SK-N-SH treated with all-trans-retinoic acid at 6 μM for 48 hours (cell line): ENCODE measurements around the gene KRABD2.
"Not testable (repeated sequence)": the region's sequence is repeated elsewhere in the genome, so short reads cannot be mapped to it uniquely, and the experiment has no call there.

ENCODE experiments used
- CSDC2 ChIP-seq: fragments of 250-450 bp; sonication (Bioruptor Pico); IDR thresholded peaks from 2 replicates; pipeline ENCODE4 v1.5.0; 2020; ENCODE audit warnings: mild to moderate bottlenecking, moderate library complexity
- ESRRG ChIP-seq: fragments of 250-450 bp; sonication (Bioruptor Pico); IDR thresholded peaks from 2 replicates; pipeline ENCODE4 v1.6.1; 2021; ENCODE audit warnings: mild to moderate bottlenecking
- GLIS3 ChIP-seq: fragments of 250-450 bp; sonication (Bioruptor Pico); IDR thresholded peaks from 2 replicates; pipeline ENCODE4 v1.5.0; 2020; ENCODE audit warnings: mild to moderate bottlenecking, moderate library complexity
- PATZ1 ChIP-seq: fragments of 250-450 bp; sonication (Bioruptor Pico); IDR thresholded peaks from 2 replicates; pipeline ENCODE4 v1.8.0; 2020; ENCODE audit warnings: mild to moderate bottlenecking, moderate library complexity, borderline replicate concordance
- TCF4 ChIP-seq: fragments of 250-450 bp; sonication (Bioruptor Pico); IDR thresholded peaks from 2 replicates; pipeline ENCODE4 v1.8.0; 2021; ENCODE audit warnings: mild to moderate bottlenecking, moderate library complexity, borderline replicate concordance
- TSHZ2 ChIP-seq: fragments of 250-450 bp; sonication (Bioruptor Pico); IDR thresholded peaks from 2 replicates; pipeline ENCODE4 v1.5.0; 2020; ENCODE audit warnings: mild to moderate bottlenecking, moderate library complexity
- ZFP3 ChIP-seq: fragments of 250-450 bp; sonication (Bioruptor Pico); IDR thresholded peaks from 2 replicates; pipeline ENCODE4 v1.5.0; 2020; ENCODE audit warnings: mild to moderate bottlenecking, moderate library complexity
- ZFP30 ChIP-seq: fragments of 450-650 bp; formaldehyde crosslinking; IDR thresholded peaks from 2 replicates; pipeline ENCODE4 v1.5.0; 2022; ENCODE audit warnings: mild to moderate bottlenecking, moderate library complexity

GRCh38 chr17:8347001-8347400, 29.5 kb downstream of the KRABD2 start:
- not testable (repeated sequence) for TF ChIP-seq ZFP30 (CRISPR knock-in tag); PATZ1 (CRISPR knock-in tag); ZFP3 (CRISPR knock-in tag); CSDC2 (CRISPR knock-in tag); GLIS3 (CRISPR knock-in tag); ESRRG; TSHZ2; TCF4 (CRISPR knock-in tag)
